ENCODE data around the gene PCBD1. TPM values are rescaled to one million over a fixed set of nuclear protein-coding genes. Genes with fewer than 3 reads are reported as not detected.

The PCBD1 gene
- polyA plus RNA-seq, 2 of the 4 experiments (the other 2 are of a cell fraction), result 169 to 211 TPM

GRCh38 chr10:70936111-70936510, 47.7 kb upstream of the PCBD1 start:
- CTCF ChIA-PET, result interaction anchor here (1.3 to 4.3 kb wide), 4 partner anchors 10 to 350 kb away, joined by 4 to 26 read pairs (median 5); no protein-coding TSS in a partner anchor
- WGBS (ENCODE audit: missing lambda C conversion rate), result 63% methylated on average over 5 of the region's 6 CpGs
- Histone ChIP-seq H3K4me1 (no peaks in the 10 kb centered on the region), H3K27ac (no peak overlapping the region), H3K4me3 (no peak overlapping the region), H3K4me2 (no peak overlapping the region), H3K9me3 (no peaks in the 10 kb centered on the region)
- ATAC-seq (no peak), DNase-seq (ENCODE audit: low read depth in 1 of 2, low spot score in 1 of 2) (no peak), FAIRE-seq (no peak)
- POLR2A ChIA-PET, result no interaction called here
- TF ChIP-seq CBX8 (IDR thresholded peaks at IDR 0.05) (no peak), ZNF302 (CRISPR knock-in tag; IDR thresholded peaks at IDR 0.05) (no peak), ESRRA (IDR thresholded peaks at IDR 0.05; ENCODE audit: borderline replicate concordance, low read length) (no peak), EP300 (IDR thresholded peaks at IDR 0.05) (no peak), EHF (CRISPR knock-in tag; IDR thresholded peaks at IDR 0.05) (no peak), CBX2 (IDR thresholded peaks at IDR 0.05; ENCODE audit: borderline replicate concordance, low read depth) (no peak), MYC (IDR thresholded peaks at IDR 0.05; ENCODE audit: borderline replicate concordance, low read length) (no peak), RCOR1 (IDR thresholded peaks at IDR 0.05; ENCODE audit: low read depth, low read length) (no peak), HOXB13 (CRISPR knock-in tag; IDR thresholded peaks at IDR 0.05; ENCODE audit: low read depth) (no peak), ELK1 (IDR thresholded peaks at IDR 0.05; ENCODE audit: low read depth, low read length) (no peak), RAD21 (conservative IDR thresholded peaks at IDR 0.05 in 1 of 2, IDR thresholded peaks at IDR 0.05 in 1 of 2) (no peak), KDM1A (IDR thresholded peaks at IDR 0.05; ENCODE audit: low read depth) (no peak)

GRCh38 chr10:70935631-70936030, 47.3 kb upstream of the PCBD1 start:
- DNase-seq (ENCODE audit: low read depth in 1 of 2, low spot score in 1 of 2), result no peak
- H3K4me1 ChIP-seq, result no peaks in the 10 kb centered on the region
- H3K4me3 ChIP-seq, result no peak overlapping the region
- H3K4me2 ChIP-seq, result no peak overlapping the region
- CTCF ChIA-PET, result interaction anchor here (1.3 to 4.3 kb wide), 4 partner anchors 10 to 350 kb away, joined by 4 to 26 read pairs (median 5); no protein-coding TSS in a partner anchor
- ATAC-seq, result no peak
- FAIRE-seq, result no peak
- TF ChIP-seq CEBPB (IDR thresholded peaks at IDR 0.05), result no peak
- no peak for TF ChIP-seq EP300 (IDR thresholded peaks at IDR 0.05)
- 80% methylated on average over 9 of the region's 10 CpGs for whole genome bisulfite sequencing (ENCODE audit: missing lambda C conversion rate)
- no peaks in the 10 kb centered on the region for H3K9me3 ChIP-seq
- no peak overlapping the region for H3K27ac ChIP-seq
- POLR2A ChIA-PET, result no interaction called here

- H3K9me3 ChIP-seq, result no peaks in the 10 kb centered on the region
- WGBS (ENCODE audit: missing lambda C conversion rate), result 63% methylated on average over 10 of the region's 11 CpGs
- H3K4me2 ChIP-seq, result no peak overlapping the region
- H3K4me1 ChIP-seq, result no peaks in the 10 kb centered on the region
- TF ChIP-seq RAD21 (conservative IDR thresholded peaks at IDR 0.05 in 1 of 2, IDR thresholded peaks at IDR 0.05 in 1 of 2), result no peak
- no peak for TF ChIP-seq ZNF302 (CRISPR knock-in tag; IDR thresholded peaks at IDR 0.05)
- TF ChIP-seq KDM1A (IDR thresholded peaks at IDR 0.05; ENCODE audit: low read depth), result no peak
- TF ChIP-seq MAFK (IDR thresholded peaks at IDR 0.05; ENCODE audit: partially characterized antibody), result no peak
- no peak for TF ChIP-seq MYC (IDR thresholded peaks at IDR 0.05; ENCODE audit: borderline replicate concordance, low read length)
- TF ChIP-seq TFCP2L1 (CRISPR knock-in tag; IDR thresholded peaks at IDR 0.05), result no peak
- TF ChIP-seq SMC3 (IDR thresholded peaks at IDR 0.05), result no peak
- no peak for TF ChIP-seq ZFP36 (IDR thresholded peaks at IDR 0.05; ENCODE audit: borderline replicate concordance, partially characterized antibody)
- H3K4me3 ChIP-seq, result no peak overlapping the region
- ChIA-PET POLR2A (no interaction called here), CTCF (interaction anchor here (1.3 to 4.3 kb wide), 3 partner anchors 9 to 350 kb away, joined by 4 to 26 read pairs (median 6); no protein-coding TSS in a partner anchor)
- no peak overlapping the region for H3K27ac ChIP-seq
- no peak for FAIRE-seq
- ATAC-seq, result no peak
- no peak for DNase-seq (ENCODE audit: low read depth in 1 of 2, low spot score in 1 of 2)
These were observed 46.8 kb upstream of the PCBD1 start for GRCh38 chr10:70935125-70935625.

- CTCF ChIA-PET, result interaction anchor here (1.6 to 4.3 kb wide), 3 partner anchors 9 to 274 kb away, joined by 3 to 26 read pairs (median 6); no protein-coding TSS in a partner anchor
- DNase-seq (ENCODE audit: low read depth in 1 of 2, low spot score in 1 of 2), result no peak
- Histone ChIP-seq H3K27ac (no peak overlapping the region), H3K4me1 (no peaks in the 10 kb centered on the region), H3K4me2 (no peak overlapping the region), H3K9me3 (no peaks in the 10 kb centered on the region), H3K4me3 (no peak overlapping the region)
- FAIRE-seq, result no peak
- WGBS (ENCODE audit: missing lambda C conversion rate), result 15% methylated on average over 1 of the region's 1 CpG
- no peak for TF ChIP-seq RNF2 (IDR thresholded peaks at IDR 0.05; ENCODE audit: borderline replicate concordance, low read depth)
- no peak for TF ChIP-seq PHF8 (IDR thresholded peaks at IDR 0.05; ENCODE audit: borderline replicate concordance, low read depth)
- TF ChIP-seq ATOH8 (CRISPR knock-in tag; IDR thresholded peaks at IDR 0.05; ENCODE audit: low read depth), result no peak
- TF ChIP-seq EHF (CRISPR knock-in tag; IDR thresholded peaks at IDR 0.05), result no peak
- no peak for TF ChIP-seq MAZ (IDR thresholded peaks at IDR 0.05; ENCODE audit: borderline replicate concordance, low read depth, low read length)
- ATAC-seq, result no peak
- POLR2A ChIA-PET, result no interaction called here
These were observed 46.3 kb upstream of the PCBD1 start for GRCh38 chr10:70934701-70935100.
